GM12874 (cell line): ENCODE results near the gene HSD17B7.

ENCODE experiments used
- TF ChIP-seq, protein P1 (sequence below): IDR thresholded peaks from 2 replicates; pipeline ENCODE4 v1.5.1; 2011; ENCODE audit warnings: low read depth, mild to moderate bottlenecking, control low read depth, low read length, moderate library complexity; ENCODE audit not compliant: insufficient read depth

The HSD17B7 gene

DNA sequence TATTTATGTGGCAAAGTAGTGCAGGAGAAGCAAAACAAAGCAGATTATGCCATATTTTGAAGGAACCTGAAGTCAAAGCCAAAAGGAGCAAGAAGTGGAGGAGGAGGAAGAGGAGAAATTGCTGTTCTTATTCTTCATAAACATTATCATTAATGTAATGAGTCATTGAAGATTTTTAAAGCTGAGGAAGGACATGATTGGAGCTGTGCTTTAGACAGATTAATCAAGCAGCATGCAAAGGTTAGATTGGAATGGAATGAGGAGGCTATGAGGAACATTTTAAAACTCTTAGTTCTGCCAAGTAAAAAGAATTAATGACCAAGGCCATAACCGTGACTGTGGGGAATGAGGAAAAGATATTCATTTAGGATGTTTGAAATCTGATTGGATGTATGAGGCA, 33.0 kb upstream of the HSD17B7 start:
- TF ChIP-seq, protein P1, sequence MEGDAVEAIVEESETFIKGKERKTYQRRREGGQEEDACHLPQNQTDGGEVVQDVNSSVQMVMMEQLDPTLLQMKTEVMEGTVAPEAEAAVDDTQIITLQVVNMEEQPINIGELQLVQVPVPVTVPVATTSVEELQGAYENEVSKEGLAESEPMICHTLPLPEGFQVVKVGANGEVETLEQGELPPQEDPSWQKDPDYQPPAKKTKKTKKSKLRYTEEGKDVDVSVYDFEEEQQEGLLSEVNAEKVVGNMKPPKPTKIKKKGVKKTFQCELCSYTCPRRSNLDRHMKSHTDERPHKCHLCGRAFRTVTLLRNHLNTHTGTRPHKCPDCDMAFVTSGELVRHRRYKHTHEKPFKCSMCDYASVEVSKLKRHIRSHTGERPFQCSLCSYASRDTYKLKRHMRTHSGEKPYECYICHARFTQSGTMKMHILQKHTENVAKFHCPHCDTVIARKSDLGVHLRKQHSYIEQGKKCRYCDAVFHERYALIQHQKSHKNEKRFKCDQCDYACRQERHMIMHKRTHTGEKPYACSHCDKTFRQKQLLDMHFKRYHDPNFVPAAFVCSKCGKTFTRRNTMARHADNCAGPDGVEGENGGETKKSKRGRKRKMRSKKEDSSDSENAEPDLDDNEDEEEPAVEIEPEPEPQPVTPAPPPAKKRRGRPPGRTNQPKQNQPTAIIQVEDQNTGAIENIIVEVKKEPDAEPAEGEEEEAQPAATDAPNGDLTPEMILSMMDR: no peak

DNA sequence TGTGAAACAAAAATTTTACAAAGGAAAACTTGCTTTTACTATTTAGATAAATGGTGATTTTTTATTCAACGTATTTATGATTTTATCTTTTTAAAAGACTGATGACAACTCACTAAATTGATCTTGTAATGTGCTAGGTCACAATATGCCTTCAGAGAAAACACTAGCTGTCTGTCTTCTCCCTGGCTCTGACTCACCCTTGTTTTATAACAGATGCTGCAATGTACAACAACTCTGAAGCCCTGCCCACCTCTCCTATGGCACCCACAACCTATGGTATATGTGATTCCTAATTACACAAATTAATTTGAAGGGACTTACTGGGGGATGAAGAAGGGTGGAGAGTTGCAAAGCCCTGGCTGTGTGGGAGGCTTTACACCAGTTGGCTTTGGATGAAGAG, 24.7 kb upstream of the HSD17B7 start:
- TF ChIP-seq, protein P1: no peak

DNA sequence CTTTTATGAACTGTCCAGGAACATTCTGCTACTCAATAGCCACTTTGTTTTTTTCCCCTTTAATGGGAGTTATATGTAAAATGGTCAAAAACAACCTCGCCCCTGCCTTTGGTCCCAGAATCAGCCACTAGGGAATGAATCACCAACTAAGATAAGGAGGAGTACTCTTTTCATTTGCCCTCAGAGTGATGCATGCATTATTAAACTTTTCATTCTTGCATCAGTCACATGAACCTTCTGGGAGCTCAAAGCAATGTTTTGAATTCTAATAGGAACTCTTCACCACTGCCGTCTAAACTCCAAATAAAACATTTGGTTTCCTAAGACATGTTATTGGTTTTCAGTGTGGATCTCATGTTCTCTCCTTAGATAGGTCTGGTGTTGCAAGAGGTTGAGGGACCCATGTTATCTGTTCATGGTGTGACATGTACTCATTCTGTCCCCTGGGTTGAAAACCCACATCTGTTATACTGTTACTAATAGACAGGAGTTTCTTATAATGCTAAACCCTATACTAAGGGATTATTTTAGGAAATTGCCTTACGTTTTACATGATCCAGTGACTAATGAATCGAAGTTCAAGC, 17.8 kb upstream of the HSD17B7 start:
- TF ChIP-seq, protein P1: no peak

DNA sequence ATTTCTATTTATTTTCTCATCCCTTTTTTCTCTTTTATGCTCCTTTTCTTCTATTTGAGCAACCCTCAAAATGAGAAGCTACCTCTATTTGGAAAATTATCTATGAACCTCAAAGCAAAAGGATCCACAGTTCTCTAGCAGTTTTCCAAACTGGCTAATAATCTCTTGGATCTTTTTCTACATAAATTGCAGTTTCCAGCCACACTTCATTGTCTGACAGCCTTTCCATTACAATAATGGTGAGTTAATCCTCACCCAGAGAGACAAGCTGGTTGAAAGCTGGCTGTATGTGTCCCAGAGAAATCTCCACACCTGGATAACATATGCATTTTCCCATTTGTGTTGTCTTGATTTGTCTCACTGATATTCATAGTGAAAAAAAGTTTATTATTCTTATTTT, 16.5 kb upstream of the HSD17B7 start:
- TF ChIP-seq, protein P1: no peak

DNA sequence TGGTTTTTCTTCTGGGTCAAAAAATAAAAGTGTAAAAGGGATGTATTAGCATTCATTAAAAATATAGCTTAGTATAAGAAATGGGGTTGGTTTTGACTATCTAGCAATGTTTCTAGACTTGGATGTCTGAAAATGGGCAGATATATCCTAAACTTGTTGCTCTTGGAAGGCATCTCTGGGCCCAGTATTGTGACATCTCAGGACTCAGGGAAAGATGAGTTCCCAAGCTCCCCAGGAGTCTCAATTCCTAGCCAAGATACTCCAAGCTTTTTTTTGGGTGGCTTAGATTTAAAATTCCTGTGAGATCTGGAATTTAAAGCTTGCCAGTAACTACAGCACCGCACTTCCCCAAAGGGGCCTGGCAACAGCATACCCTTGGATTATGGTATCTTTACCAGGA, 11.5 kb upstream of the HSD17B7 start:
- TF ChIP-seq, protein P1: no peak

DNA sequence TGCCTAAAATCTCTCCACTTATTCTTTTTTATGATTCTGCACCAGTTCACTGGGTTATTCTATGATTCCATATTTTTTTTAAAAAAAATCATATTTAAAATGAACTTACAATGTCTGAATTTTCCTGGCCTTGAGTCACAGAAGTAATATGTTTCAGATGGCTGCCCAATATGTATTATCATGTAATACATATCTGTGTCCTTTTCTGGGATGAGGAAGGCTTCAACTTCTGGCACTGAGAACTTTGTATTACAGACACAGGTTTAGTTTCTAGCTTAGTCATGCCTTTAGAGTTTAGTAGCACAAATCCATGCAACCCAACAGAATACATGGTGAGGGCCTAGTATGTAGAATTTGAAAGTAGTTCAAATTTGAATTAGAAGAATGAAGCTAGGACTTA, 7.8 kb upstream of the HSD17B7 start:
- TF ChIP-seq, protein P1: no peak

DNA sequence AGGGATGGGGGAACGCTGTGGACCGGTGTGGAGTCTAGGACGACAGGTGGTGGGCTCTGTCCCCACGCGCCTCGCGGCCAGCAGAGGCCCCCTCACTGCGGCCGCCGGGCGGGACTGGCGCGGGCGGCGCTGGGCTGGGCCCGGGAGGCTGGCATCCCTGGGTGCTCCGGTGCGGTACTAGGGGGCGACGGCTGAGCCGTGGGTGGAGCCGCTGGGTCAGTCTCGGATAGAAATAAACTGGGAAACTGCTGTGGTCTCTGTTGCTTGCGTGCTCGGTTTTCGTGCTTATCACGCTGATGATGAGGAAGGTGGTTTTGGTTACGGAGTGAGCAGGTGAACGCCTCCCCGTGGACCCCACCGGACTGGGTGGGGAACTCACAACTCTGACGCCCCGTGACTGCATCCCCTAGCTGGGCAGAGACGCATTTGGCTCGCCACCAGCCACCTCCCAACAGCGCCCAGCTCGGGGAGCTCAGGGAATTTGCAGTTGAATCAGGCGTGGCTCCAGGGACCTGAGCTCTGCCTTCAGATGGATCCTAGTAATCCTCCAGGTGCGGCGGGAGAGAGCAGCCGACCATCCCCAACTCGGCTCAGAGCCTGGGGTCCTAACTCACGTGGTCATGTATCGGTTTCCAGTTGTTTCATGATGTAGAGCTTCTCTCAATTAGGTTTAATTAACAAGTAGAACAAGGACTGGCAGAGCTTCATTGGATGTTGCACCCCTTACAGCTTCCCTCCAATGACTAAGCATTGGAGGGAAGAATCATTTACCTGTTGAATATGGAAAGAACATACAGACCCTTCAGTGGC, 32.1 kb downstream of the HSD17B7 start:
- TF ChIP-seq, protein P1: no peak
